SK-N-DZ (cell line): ENCODE results near the gene ARHGDIG.

ENCODE experiments used
- DNase-seq: peaks from one replicate; pipeline ENCODE4 v3.0.0-alpha.2; 2015; ENCODE audit warnings: low spot score

Gene ARHGDIG

DNA sequence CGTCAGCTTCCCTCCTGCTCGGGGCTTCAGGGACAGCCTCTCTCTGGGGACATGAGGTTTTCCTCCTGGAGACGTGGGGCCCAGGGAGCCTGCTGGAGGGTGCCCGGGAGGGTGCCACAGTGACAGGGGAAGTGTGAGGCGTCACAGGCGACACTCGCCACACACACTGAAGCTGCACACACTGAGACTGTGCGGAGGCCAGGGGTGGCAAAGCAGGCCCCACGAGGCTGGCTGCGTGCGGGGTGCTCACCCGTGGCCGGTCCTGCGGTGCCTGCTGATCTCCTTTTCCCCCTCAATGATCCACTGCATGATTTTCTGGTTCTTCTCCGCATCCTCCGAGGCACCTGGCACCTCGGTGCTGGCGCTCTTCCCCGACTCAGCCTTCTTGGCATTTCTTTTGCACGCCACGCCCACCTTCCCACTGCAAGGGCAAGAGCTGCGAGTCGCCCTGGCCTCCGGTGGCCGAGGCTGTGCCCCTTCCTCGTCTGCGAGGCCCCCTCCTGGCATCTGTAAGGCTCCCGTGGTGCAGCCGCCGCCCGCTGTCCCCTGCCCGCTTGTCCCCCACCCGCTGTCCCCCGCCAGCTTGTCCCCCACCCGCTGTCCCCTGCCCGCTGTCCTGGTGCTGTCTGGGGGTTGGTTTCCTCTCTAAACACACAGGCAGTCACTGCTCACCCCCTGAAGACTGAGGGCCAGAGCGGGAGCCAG lies 16.6 kb downstream of the ARHGDIG start:
- no peak for DNase-seq

GRCh38 chr16:297832-298231 lies 17.4 kb downstream of the ARHGDIG start:
- DNase-seq: no peak

- no peak for DNase-seq
These were observed 20.8 kb downstream of the ARHGDIG start for GRCh38 chr16:301235-301634.

DNA sequence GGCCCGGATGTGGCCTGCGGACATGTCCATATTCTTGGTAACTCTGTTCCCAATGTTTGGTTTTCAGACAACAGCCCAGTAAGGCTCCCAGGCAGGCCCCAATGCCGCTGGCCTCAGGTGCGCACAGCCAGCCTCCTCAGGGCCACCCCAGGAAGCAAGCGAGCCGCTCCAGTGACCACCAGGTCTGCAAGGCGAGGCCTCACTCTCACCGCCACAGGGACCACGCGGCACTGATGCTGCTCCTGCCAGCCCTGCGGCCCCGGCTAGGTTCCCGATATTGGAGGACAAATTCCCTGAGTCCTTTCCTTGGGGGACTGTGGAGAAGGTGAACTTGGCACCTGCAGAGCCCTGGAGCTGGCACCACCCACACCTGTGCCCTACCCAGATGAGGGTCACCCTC lies 21.6 kb downstream of the ARHGDIG start:
- DNase-seq: no peak

GRCh38 chr16:303760-304505 lies 23.5 kb downstream of the ARHGDIG start:
- DNase-seq: no peak

- no peak for DNase-seq
These were observed 25.7 kb downstream of the ARHGDIG start for GRCh38 chr16:305916-306626.

- DNase-seq: no peak
These were observed 26.6 kb downstream of the ARHGDIG start for GRCh38 chr16:306911-307370.

DNA sequence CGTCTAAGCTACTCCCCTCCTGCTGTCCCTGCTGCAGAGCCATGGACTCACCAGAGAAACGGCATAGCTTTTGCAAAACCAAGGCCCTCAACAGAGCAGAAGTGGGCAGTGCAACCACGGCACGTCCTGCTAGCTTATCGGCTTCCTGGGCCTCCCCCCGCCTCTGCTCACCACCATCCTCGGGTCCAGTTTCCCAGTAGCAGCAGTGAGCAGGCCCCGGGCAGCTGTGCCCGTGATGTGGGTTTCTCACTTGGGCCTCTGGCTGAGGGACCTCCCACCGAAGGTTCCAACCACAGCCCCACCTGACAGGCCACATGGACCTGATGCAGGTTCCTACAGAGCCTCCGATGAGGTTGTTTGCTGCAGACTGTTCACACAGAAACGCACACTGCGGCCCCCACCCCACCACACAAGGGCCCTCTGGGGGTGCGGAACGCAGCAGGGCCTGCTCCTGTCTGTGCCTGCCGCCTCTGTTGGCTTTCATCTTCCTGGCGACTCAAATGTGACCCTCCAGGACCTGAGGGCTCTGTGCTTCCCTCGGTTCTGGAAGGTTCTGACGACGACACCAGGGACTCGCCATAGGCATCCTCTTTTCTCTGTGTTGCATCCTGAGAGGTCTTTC lies 27.4 kb downstream of the ARHGDIG start:
- DNase-seq: no peak

DNA sequence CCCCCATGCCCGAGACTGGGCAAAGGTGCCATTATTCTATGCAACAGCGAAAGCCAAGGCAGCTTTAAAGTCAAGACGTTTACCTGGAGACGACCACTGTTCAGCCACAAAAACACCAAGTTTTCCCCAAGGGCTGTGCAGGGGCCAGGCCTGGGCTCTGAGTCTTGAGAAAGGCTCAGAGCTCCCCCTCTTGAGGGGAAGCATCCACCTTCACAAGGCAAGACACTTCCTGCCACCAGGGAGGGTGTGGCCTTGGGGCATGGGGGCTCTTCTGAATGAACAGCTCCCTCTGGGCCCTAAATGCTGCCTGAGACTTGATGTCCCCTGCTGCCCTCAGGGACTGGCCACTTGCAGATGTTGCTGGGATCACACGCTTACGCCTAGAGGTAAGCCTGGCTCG lies 29.1 kb downstream of the ARHGDIG start:
- no peak for DNase-seq

DNA sequence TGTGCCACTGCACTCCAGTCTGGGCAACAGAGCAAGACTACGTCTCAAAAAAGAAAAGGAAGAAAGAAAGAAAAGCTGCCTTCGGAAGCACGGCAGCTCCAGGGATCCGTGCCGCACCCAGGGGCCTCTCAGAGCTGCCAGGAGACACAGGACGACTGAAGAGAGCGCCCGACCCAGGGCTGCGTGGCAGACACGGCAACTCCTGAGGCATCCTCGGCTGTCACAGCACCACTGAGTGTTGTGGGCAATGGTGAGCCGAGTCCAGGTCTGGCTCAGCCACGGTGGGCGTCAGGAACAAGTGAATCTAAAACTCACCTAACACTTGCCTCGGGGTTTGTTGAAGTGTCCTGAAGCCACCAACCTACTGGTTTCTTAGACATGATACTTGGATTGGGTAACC lies 31.3 kb downstream of the ARHGDIG start:
- no peak for DNase-seq

DNA sequence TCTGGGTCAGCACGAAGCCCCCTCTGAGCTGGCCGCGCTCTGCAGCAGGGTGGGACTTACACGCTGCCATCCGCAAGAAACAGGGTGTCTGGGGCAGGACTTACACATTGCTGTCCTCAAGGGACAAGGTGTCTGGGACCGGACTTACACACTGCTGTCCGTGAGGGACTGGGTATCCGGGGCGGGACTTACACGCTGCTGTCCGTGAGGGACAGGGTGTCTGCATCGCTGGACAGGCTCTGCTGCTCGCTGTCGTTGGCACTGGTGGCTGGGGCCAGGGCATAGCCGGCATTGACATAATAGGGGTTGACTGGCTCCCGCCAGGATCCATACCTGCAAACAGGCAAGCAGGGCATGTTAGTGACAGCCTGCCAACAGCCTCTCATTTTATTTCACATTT lies 34.0 kb downstream of the ARHGDIG start:
- DNase-seq: no peak

GRCh38 chr16:314795-315299 lies 34.5 kb downstream of the ARHGDIG start:
- no peak for DNase-seq

DNA sequence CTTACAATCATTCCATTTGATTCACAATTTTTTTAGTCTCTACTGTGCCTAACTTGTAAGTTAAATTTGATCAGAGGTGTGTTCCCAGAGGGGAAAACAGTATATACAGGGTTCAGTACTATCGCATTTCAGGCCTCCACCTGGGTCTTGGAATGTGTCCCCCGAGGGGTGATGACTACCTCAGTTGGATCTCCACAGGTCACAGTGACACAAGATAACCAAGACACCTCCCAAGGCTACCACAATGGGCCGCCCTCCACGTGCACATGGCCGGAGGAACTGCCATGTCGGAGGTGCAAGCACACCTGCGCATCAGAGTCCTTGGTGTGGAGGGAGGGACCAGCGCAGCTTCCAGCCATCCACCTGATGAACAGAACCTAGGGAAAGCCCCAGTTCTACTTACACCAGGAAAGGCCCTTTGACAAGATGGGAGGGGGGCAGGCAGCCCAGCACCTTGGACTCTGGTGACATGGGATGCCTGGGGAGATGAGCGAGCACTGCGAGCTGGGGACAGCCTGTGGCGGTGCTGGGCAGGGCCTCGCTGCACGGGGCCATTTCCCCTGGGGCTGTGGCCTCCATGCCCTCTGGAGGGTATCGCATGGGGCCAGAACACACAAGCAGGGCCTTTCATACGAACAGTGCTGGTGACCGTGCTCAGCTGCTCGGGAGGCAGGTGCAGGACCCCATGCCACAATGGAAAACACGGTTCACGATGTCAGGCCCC lies 36.5 kb downstream of the ARHGDIG start:
- no peak for DNase-seq

DNA sequence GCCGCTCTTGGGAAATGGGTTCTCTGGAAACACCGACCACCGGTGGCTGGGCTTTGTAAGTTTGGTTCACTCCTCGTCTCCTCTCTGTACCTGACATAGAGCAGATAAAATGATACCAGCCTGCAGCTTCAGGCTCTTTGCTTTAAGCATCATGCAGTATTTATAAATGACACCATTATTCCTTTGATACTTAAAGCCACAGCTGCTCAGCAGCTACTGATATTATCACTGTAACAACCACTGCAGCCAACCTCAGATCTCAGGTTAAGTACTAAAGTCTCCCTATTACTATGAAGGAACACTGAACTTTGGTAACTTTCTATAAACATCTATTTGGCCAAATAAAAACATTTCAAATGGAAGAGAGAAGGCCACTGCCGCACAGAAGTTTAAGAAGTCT lies 37.2 kb downstream of the ARHGDIG start:
- no peak for DNase-seq

GRCh38 chr16:318628-319027 lies 38.2 kb downstream of the ARHGDIG start:
- no peak for DNase-seq

GRCh38 chr16:320206-320605 lies 39.8 kb downstream of the ARHGDIG start:
- no peak for DNase-seq

- no peak for DNase-seq
These were observed 41.1 kb downstream of the ARHGDIG start for GRCh38 chr16:321532-321931.

DNA sequence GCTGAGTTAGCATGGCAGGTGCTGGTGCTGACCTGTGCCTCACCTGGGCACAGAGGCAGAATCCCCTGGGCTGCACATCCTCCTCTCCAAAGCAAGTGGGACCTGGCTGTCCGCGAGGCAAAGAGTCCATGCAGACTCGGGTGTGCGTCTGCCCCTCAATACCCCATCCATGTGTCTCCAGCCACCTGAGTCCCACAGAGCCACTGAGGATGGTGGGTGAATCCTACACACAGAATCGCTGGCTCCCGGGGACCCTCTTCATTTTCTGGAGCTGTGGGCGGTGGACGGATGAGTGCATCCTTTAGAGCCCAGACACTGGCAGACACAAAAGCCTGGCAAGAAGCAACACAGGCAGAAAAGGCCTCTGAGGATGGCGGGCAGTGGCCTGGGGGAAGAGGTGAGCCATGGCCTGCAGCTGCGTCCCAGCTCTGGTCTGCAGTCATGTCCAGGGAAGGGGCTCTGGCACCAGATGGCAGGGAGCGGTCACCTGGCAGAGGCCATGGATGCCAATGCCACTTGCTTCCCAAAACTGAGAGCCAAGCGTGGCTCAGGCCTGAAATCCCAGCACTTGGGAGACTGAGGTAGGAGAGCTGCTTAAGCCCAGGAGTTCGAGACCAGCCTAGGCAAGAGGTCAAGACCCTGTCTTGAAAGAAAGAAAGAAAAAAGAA lies 42.2 kb downstream of the ARHGDIG start:
- DNase-seq: no peak

DNA sequence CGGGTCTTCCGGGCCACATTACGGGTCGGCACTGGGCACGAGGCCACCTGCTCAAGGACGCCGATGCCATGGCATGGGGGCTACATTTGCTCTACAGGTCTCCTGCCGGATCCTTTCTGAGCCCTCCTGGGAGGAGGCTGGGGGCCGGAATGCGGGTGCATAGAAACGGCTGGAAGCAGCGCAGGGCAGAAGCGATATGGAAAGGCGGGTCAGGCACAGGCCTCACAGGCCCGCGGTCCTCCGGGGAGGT lies 43.7 kb downstream of the ARHGDIG start:
- no peak for DNase-seq

GRCh38 chr16:324451-325334 lies 44.3 kb downstream of the ARHGDIG start:
- DNase-seq: no peak
